OCI-LY7 (cell line): ENCODE measurements around the gene AP3B2.

Experiments used
- EZH2phosphoT487 ChIP-seq: fragments of 200-600 bp; sonication (generic); IDR thresholded peaks from 2 replicates; pipeline ENCODE4 v1.6.1; 2018; ENCODE audit warnings: low read depth, borderline replicate concordance, mild to moderate bottlenecking, mixed run types, antibody characterized with exemption, low read length, moderate library complexity, mixed read lengths
- TF ChIP-seq, protein P1 (sequence below): fragments of 200-600 bp; sonication (generic); conservative IDR thresholded peaks from 2 replicates; pipeline ENCODE4 v1.5.1; 2014; ENCODE audit warnings: mild to moderate bottlenecking, antibody characterized with exemption, low read length, moderate library complexity, mixed read lengths

DNA sequence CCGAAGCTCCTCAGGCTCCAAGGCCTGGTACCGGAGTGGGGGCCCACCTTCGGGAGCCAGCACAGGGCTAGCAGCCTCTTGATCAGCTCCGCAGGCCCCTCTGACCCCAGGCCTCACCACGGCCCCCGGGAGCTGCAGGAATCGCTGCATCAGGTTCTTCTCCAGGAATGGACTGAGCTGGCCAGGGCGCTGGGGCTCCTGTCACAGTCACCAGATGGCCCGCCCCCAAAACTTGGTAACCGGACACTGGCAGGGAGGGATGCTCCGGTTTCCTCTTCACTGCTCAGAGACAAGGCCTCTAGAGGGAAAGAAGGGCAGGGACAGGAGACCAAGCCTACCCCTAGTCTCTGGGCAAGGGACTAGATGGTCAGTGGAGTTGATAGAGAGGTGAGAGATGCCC, 9.9 kb downstream of the AP3B2 start:
- TF ChIP-seq, protein P1, sequence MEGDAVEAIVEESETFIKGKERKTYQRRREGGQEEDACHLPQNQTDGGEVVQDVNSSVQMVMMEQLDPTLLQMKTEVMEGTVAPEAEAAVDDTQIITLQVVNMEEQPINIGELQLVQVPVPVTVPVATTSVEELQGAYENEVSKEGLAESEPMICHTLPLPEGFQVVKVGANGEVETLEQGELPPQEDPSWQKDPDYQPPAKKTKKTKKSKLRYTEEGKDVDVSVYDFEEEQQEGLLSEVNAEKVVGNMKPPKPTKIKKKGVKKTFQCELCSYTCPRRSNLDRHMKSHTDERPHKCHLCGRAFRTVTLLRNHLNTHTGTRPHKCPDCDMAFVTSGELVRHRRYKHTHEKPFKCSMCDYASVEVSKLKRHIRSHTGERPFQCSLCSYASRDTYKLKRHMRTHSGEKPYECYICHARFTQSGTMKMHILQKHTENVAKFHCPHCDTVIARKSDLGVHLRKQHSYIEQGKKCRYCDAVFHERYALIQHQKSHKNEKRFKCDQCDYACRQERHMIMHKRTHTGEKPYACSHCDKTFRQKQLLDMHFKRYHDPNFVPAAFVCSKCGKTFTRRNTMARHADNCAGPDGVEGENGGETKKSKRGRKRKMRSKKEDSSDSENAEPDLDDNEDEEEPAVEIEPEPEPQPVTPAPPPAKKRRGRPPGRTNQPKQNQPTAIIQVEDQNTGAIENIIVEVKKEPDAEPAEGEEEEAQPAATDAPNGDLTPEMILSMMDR: no peak
- TF ChIP-seq EZH2phosphoT487: no peak
